ENCODE results near the gene FBN1.

GRCh38 chr15:48394970-48395369 lies 250.5 kb downstream of the FBN1 start:
- TF ChIP-seq POLR2A (IDR thresholded peaks at IDR 0.05) (no peak), CTCF (IDR thresholded peaks at IDR 0.05) (no peak)

Data from esophagus squamous epithelium (tissue), 4 donors.